Erythroblast (primary cell): ENCODE results near the gene THAP8.

Source experiments
- GATA1 ChIP-seq: IDR thresholded peaks from 2 replicates; pipeline ENCODE4 v1.6.1; 2011; ENCODE audit warnings: low read depth, mild to moderate bottlenecking, control low read depth, low read length, moderate library complexity
- POLR2A ChIP-seq: IDR thresholded peaks from 2 replicates; pipeline ENCODE4 v1.6.1; 2011; ENCODE audit warnings: mild to moderate bottlenecking, low read length

- TF ChIP-seq POLR2A (no peak), GATA1 (no peak)
Observed at GRCh38 chr19:36051637-36052036, 2.4 kb downstream of the THAP8 start.
